Measurements from ENCODE around the gene EDEM2. TPM values are rescaled to one million over a fixed set of nuclear protein-coding genes. Genes with fewer than 3 reads are reported as not detected.
A peak's percentile ranks its signal among the peaks of the same experiment; 100 is the strongest.

EDEM2 gene
- total and polyA plus RNA-seq, 2 of the 13 experiments (the other 11 are each of a cell fraction or from before 2014, with no cell fraction given): 33.1 to 46.9 TPM

GRCh38 chr20:35174458-35175216, 27.5 kb upstream of the EDEM2 start (continued):
- TF ChIP-seq, protein P1, sequence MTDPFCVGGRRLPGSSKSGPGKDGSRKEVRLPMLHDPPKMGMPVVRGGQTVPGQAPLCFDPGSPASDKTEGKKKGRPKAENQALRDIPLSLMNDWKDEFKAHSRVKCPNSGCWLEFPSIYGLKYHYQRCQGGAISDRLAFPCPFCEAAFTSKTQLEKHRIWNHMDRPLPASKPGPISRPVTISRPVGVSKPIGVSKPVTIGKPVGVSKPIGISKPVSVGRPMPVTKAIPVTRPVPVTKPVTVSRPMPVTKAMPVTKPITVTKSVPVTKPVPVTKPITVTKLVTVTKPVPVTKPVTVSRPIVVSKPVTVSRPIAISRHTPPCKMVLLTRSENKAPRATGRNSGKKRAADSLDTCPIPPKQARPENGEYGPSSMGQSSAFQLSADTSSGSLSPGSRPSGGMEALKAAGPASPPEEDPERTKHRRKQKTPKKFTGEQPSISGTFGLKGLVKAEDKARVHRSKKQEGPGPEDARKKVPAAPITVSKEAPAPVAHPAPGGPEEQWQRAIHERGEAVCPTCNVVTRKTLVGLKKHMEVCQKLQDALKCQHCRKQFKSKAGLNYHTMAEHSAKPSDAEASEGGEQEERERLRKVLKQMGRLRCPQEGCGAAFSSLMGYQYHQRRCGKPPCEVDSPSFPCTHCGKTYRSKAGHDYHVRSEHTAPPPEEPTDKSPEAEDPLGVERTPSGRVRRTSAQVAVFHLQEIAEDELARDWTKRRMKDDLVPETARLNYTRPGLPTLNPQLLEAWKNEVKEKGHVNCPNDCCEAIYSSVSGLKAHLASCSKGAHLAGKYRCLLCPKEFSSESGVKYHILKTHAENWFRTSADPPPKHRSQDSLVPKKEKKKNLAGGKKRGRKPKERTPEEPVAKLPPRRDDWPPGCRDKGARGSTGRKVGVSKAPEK (CRISPR knock-in tag; IDR thresholded peaks at IDR 0.05; ENCODE audit: borderline replicate concordance): no peak
- TF ChIP-seq HDAC2 (CRISPR knock-in tag; IDR thresholded peaks at IDR 0.05): peak; percentile 88
- no peak for TF ChIP-seq SMARCE1 (IDR thresholded peaks at IDR 0.05; ENCODE audit: borderline replicate concordance)
- TF ChIP-seq BRF2 (CRISPR knock-in tag; IDR thresholded peaks at IDR 0.05): peak; percentile 26; the same call in 1 of the 2 replicates
- no peak; the same call in 1 of the 2 replicates for TF ChIP-seq MYPOP (CRISPR knock-in tag; IDR thresholded peaks at IDR 0.05)
- TF ChIP-seq YEATS2 (CRISPR knock-in tag; IDR thresholded peaks at IDR 0.05; ENCODE audit: borderline replicate concordance): peak; percentile 88
- TF ChIP-seq ZNF616 (CRISPR knock-in tag; IDR thresholded peaks at IDR 0.05; ENCODE audit: low read depth): no peak
- TF ChIP-seq YY1 (IDR thresholded peaks at IDR 0.05; ENCODE audit: insufficient read depth, insufficient replicate concordance, low read depth, low read length): peak; percentile 15
- peak; percentile 83 for TF ChIP-seq ZNF552 (CRISPR knock-in tag; IDR thresholded peaks at IDR 0.05; ENCODE audit: borderline replicate concordance)
- 0 out of 2 replicates have a peak, but pooled peaks have one; percentile 75 for TF ChIP-seq ZNF138 (CRISPR knock-in tag; IDR thresholded peaks at IDR 0.05; ENCODE audit: low read depth)
- TF ChIP-seq CBX1 (IDR thresholded peaks at IDR 0.05; ENCODE audit: low read depth): no peak
- TF ChIP-seq ZNF446 (CRISPR knock-in tag; IDR thresholded peaks at IDR 0.05): 0 out of 2 replicates have a peak, but pooled peaks have one; percentile 45
- TF ChIP-seq FOSL1 (CRISPR knock-in tag; IDR thresholded peaks at IDR 0.05; ENCODE audit: borderline replicate concordance): no peak
- TF ChIP-seq ZNF10 (CRISPR knock-in tag; IDR thresholded peaks at IDR 0.05; ENCODE audit: borderline replicate concordance, low read depth): no peak
- TF ChIP-seq FIP1L1 (IDR thresholded peaks at IDR 0.05; ENCODE audit: borderline replicate concordance, insufficient read depth, low read depth, low read length): no peak
- 0 out of 2 replicates have a peak, but pooled peaks have one; percentile 36 for TF ChIP-seq ELF4 (CRISPR knock-in tag; IDR thresholded peaks at IDR 0.05; ENCODE audit: borderline replicate concordance)
- peak; percentile 99 for TF ChIP-seq MYC (CRISPR knock-in tag; IDR thresholded peaks at IDR 0.05; ENCODE audit: borderline replicate concordance)
- 0 out of 2 replicates have a peak, but pooled peaks have one; percentile 22 for TF ChIP-seq ZFP36L2 (CRISPR knock-in tag; IDR thresholded peaks at IDR 0.05)
- no peak for TF ChIP-seq NONO (IDR thresholded peaks at IDR 0.05)
- TF ChIP-seq NONO (CRISPR knock-in tag; conservative IDR thresholded peaks at IDR 0.05): peak; percentile 91
- TF ChIP-seq ZNF567 (CRISPR knock-in tag; IDR thresholded peaks at IDR 0.05; ENCODE audit: borderline replicate concordance): no peak
- TF ChIP-seq, protein P2, sequence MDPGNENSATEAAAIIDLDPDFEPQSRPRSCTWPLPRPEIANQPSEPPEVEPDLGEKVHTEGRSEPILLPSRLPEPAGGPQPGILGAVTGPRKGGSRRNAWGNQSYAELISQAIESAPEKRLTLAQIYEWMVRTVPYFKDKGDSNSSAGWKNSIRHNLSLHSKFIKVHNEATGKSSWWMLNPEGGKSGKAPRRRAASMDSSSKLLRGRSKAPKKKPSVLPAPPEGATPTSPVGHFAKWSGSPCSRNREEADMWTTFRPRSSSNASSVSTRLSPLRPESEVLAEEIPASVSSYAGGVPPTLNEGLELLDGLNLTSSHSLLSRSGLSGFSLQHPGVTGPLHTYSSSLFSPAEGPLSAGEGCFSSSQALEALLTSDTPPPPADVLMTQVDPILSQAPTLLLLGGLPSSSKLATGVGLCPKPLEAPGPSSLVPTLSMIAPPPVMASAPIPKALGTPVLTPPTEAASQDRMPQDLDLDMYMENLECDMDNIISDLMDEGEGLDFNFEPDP (CRISPR knock-in tag; conservative IDR thresholded peaks at IDR 0.05): no peak
- TF ChIP-seq ZNF891 (CRISPR knock-in tag; IDR thresholded peaks at IDR 0.05): peak; percentile 87

Data from HepG2 (cell line).